ENCODE results near the gene STAC3. TPM values are rescaled to one million over a fixed set of nuclear protein-coding genes. Genes with fewer than 3 reads are reported as not detected.

STAC3 gene
- total and polyA plus RNA-seq, 9 of the 15 experiments (the other 6 are each of a cell fraction or from before 2014, with no cell fraction given), result 0.45 to 6.4 (median 3.3) TPM

GRCh38 chr12:57272337-57273151 lies 21.6 kb upstream of the STAC3 start (continued):
- no peak for TF ChIP-seq ZNF592 (IDR thresholded peaks at IDR 0.05)
- peak; percentile 82 for TF ChIP-seq TEAD4 (IDR thresholded peaks at IDR 0.05; ENCODE audit: low read length)
- no peak for TF ChIP-seq TEAD4 (CRISPR knock-in tag; IDR thresholded peaks at IDR 0.05; ENCODE audit: borderline replicate concordance)
- TF ChIP-seq DPF2 (IDR thresholded peaks at IDR 0.05), result peak; percentile 48; the same call in 1 of the 2 replicates
- TF ChIP-seq MTA2 (IDR thresholded peaks at IDR 0.05; ENCODE audit: low read depth), result peak; percentile 30; the same call in 1 of the 2 replicates
- TF ChIP-seq MLX (CRISPR knock-in tag; conservative IDR thresholded peaks at IDR 0.05), result no peak
- no peak for TF ChIP-seq HIVEP1 (CRISPR knock-in tag; IDR thresholded peaks at IDR 0.05)
- no peak for TF ChIP-seq MCM7 (IDR thresholded peaks at IDR 0.05)
- TF ChIP-seq RFX5 (IDR thresholded peaks at IDR 0.05; ENCODE audit: low read depth, low read length), result no peak
- TF ChIP-seq ZNF668 (CRISPR knock-in tag; IDR thresholded peaks at IDR 0.05), result no peak
- peak; percentile 67 for TF ChIP-seq KLF16 (IDR thresholded peaks at IDR 0.05)
- TF ChIP-seq POLR2AphosphoS5 (IDR thresholded peaks at IDR 0.05; ENCODE audit: control insufficient read depth, insufficient read depth, low read depth, low read length), result peak; percentile 40; the same call in 1 of the 2 replicates
- no peak for TF ChIP-seq ZFP1 (CRISPR knock-in tag; IDR thresholded peaks at IDR 0.05)
- TF ChIP-seq CBFA2T3 (IDR thresholded peaks at IDR 0.05), result peak; percentile 86
- peak; percentile 77 for TF ChIP-seq MEIS2 (IDR thresholded peaks at IDR 0.05; ENCODE audit: partially characterized antibody)
- TF ChIP-seq TAF7 (tag; IDR thresholded peaks at IDR 0.05), result no peak
- TF ChIP-seq NFIC (IDR thresholded peaks at IDR 0.05), result peak; percentile 45; the same call in 1 of the 2 replicates
- TF ChIP-seq PURB (CRISPR knock-in tag; IDR thresholded peaks at IDR 0.05; ENCODE audit: low read depth), result no peak
- TF ChIP-seq ZNF586 (CRISPR knock-in tag; conservative IDR thresholded peaks at IDR 0.05), result no peak
- no peak for TF ChIP-seq KLF1 (tag; IDR thresholded peaks at IDR 0.05)
- 0 out of 2 replicates have a peak, but pooled peaks have one; percentile 52 for TF ChIP-seq SMARCA4 (IDR thresholded peaks at IDR 0.05)
- TF ChIP-seq BDP1 (IDR thresholded peaks at IDR 0.05; ENCODE audit: insufficient read depth, insufficient read length), result no peak
- no peak for TF ChIP-seq ZFP30 (CRISPR knock-in tag; IDR thresholded peaks at IDR 0.05; ENCODE audit: borderline replicate concordance)
- no peak for TF ChIP-seq SPI1 (IDR thresholded peaks at IDR 0.05; ENCODE audit: borderline replicate concordance, low read depth, low read length)
- TF ChIP-seq CCAR2 (IDR thresholded peaks at IDR 0.05; ENCODE audit: low read depth, low read length), result no peak
- no peak for TF ChIP-seq ZNF778 (CRISPR knock-in tag; IDR thresholded peaks at IDR 0.05)
- TF ChIP-seq MCM2 (IDR thresholded peaks at IDR 0.05; ENCODE audit: low read depth), result no peak
- TF ChIP-seq ZNF253 (CRISPR knock-in tag; conservative IDR thresholded peaks at IDR 0.05), result no peak
